GM15510 (cell line): ENCODE results near the gene PEA15.

Experiments
- POLR2A ChIP-seq: IDR thresholded peaks from 3 replicates; pipeline ENCODE4 v1.6.1; 2011; ENCODE audit warnings: borderline replicate concordance; ENCODE audit not compliant: insufficient read length; ENCODE audit errors: extremely low read depth

PEA15 gene

GRCh38 chr1:160205242-160206035, at the start of gene PEA15:
Gene PEA15, plus strand, starts transcription at chr1:160205384. Its CDS starts 6,161 bp downstream, at chr1:160211545.
- peak; percentile 80 for TF ChIP-seq POLR2A

- TF ChIP-seq POLR2A: no peak
Observed at GRCh38 chr1:160156361-160156760, 48.8 kb upstream of the PEA15 start.

- TF ChIP-seq POLR2A: no peak
Observed at GRCh38 chr1:160157174-160157573, 48.0 kb upstream of the PEA15 start.

GRCh38 chr1:160158031-160158430, 47.2 kb upstream of the PEA15 start:
- TF ChIP-seq POLR2A: no peak

- no peak for TF ChIP-seq POLR2A
Observed at GRCh38 chr1:160158534-160158933, 46.6 kb upstream of the PEA15 start.

GRCh38 chr1:160159846-160160245, 45.3 kb upstream of the PEA15 start:
- TF ChIP-seq POLR2A: no peak

GRCh38 chr1:160161965-160162705, 43.0 kb upstream of the PEA15 start:
- TF ChIP-seq POLR2A: no peak

GRCh38 chr1:160162931-160163330, 42.3 kb upstream of the PEA15 start:
- TF ChIP-seq POLR2A: no peak

- no peak for TF ChIP-seq POLR2A
Observed at GRCh38 chr1:160163615-160164014, 41.6 kb upstream of the PEA15 start.

- no peak for TF ChIP-seq POLR2A
Observed at GRCh38 chr1:160164121-160164520, 41.1 kb upstream of the PEA15 start.

- no peak for TF ChIP-seq POLR2A
Observed at GRCh38 chr1:160166166-160166868, 38.9 kb upstream of the PEA15 start.

- TF ChIP-seq POLR2A: no peak
Observed at GRCh38 chr1:160167056-160167455, 38.1 kb upstream of the PEA15 start.

GRCh38 chr1:160167580-160167979, 37.6 kb upstream of the PEA15 start:
- TF ChIP-seq POLR2A: no peak

- no peak for TF ChIP-seq POLR2A
Observed at GRCh38 chr1:160168016-160168415, 37.2 kb upstream of the PEA15 start.

GRCh38 chr1:160168609-160169369, 36.4 kb upstream of the PEA15 start:
- TF ChIP-seq POLR2A: no peak

- no peak for TF ChIP-seq POLR2A
Observed at GRCh38 chr1:160169553-160170399, 35.4 kb upstream of the PEA15 start.
